Lower leg skin (tissue), 4 donors: ENCODE data around the gene OR56A3. TPM values are rescaled to one million over a fixed set of nuclear protein-coding genes. Genes with fewer than 3 reads are reported as not detected.

Experiments used
- DNase-seq, 2 donors: peaks; one replicate each; pipeline ENCODE4 v3.0.0-alpha.2; 2019; ENCODE audit warnings: low spot score in 2 of 2
- H3K4me3 ChIP-seq: fragments of 200-600 bp; sonication (generic); 2 replicates; pipeline ENCODE4 v1.5.1; 2017; ENCODE audit warnings: mild to moderate bottlenecking, low read depth; ENCODE audit not compliant: poor library complexity, severe bottlenecking
- CTCF ChIP-seq, 3 donors: fragments of 450-650 bp; IDR thresholded peaks; one replicate each; pipeline ENCODE4 v1.5.1; 2016; ENCODE audit warnings: antibody characterized with exemption in 3 of 3, mild to moderate bottlenecking in 3 of 3, moderate library complexity in 2 of 3
- POLR2A ChIP-seq, 2 donors: fragments of 450-650 bp; IDR thresholded peaks; one replicate each; pipeline ENCODE4 v1.6.1; 2016 to 2017; ENCODE audit warnings: antibody characterized with exemption in 2 of 2, mild to moderate bottlenecking in 1 of 2, moderate library complexity in 1 of 2
- WGBS, 2 donors: methylation state at CpG; one replicate each; pipeline ENCODE4 v1.1.5; 2018; 5-methylcytosine and 5-hydroxymethylcytosine counted together
- intact Hi-C: fragments of 100-400 bp; cut with DNase I; formaldehyde crosslinking; loops from one replicate; pipeline ENCODE4 v1.15.0; 2023; ENCODE audit warnings: low total_unique reads
- total RNA-seq, 4 donors: library from RNA; depleted of rRNA; stranded (reverse); fragments of >200 nt; gene quantifications; one replicate each; pipeline ENCODE4 v1.1.0, GENCODE V29; 2016

Gene OR56A3
- total RNA-seq, 4 donors from 2014 or later: not detected

GRCh38 chr11:5983443-5983842 is 41.4 kb downstream of the OR56A3 start:
- H3K4me3 ChIP-seq: no peak overlapping the region
- 55 to 58% methylated on average over 1 of the region's 1 CpG for WGBS, 2 donors
- no peak for DNase-seq
- TF ChIP-seq POLR2A (IDR thresholded peaks at IDR 0.05): no peak
- TF ChIP-seq CTCF (IDR thresholded peaks at IDR 0.05): no peak
- intact Hi-C loops: no loop called here

- WGBS, 2 donors: 47 to 67% methylated on average over 1 of the region's 1 CpG
- TF ChIP-seq CTCF (IDR thresholded peaks at IDR 0.05) (no peak), POLR2A (IDR thresholded peaks at IDR 0.05) (no peak)
- DNase-seq: no peak
- no peak within 1 kb of the TSS for H3K4me3 ChIP-seq
- intact Hi-C loops: no loop called here
Measured at GRCh38 chr11:5986885-5987284, 44.8 kb downstream of the OR56A3 start, which contains the start of gene OR52L1. Gene OR52L1, minus strand, starts transcription at chr11:5986985. Its CDS starts 55 bp downstream, at chr11:5986930.

GRCh38 chr11:5989203-5989602 is 47.2 kb downstream of the OR56A3 start:
- 81 to 84% methylated on average over 4 of the region's 4 CpGs for WGBS, 2 donors
- DNase-seq: no peak
- TF ChIP-seq CTCF (IDR thresholded peaks at IDR 0.05) (no peak), POLR2A (IDR thresholded peaks at IDR 0.05) (no peak)
- intact Hi-C loops: no loop called here
- H3K4me3 ChIP-seq: no peak overlapping the region

- intact Hi-C loops: no loop called here
Measured at GRCh38 chr11:5992150-5992549, 50.1 kb downstream of the OR56A3 start.

GRCh38 chr11:5992604-5993251 is 50.7 kb downstream of the OR56A3 start:
- no peak overlapping the region for H3K4me3 ChIP-seq
- TF ChIP-seq CTCF (IDR thresholded peaks at IDR 0.05) (no peak), POLR2A (IDR thresholded peaks at IDR 0.05) (no peak)
- intact Hi-C loops: no loop called here
- no peak for DNase-seq
- WGBS, 2 donors: 52 to 54% methylated on average over 3 of the region's 3 CpGs

More at GRCh38 chr11:5992150-5992549, 50.1 kb downstream of the OR56A3 start:
- WGBS, 2 donors: 64 to 65% methylated on average over 3 of the region's 3 CpGs
- no peak for TF ChIP-seq CTCF (IDR thresholded peaks at IDR 0.05)
- TF ChIP-seq POLR2A (IDR thresholded peaks at IDR 0.05): no peak
- H3K4me3 ChIP-seq: no peak overlapping the region
- DNase-seq: no peak

- intact Hi-C loops: no loop called here
- H3K4me3 ChIP-seq: no peak overlapping the region
- TF ChIP-seq POLR2A (IDR thresholded peaks at IDR 0.05) (no peak), CTCF (IDR thresholded peaks at IDR 0.05) (no peak)
- no peak for DNase-seq
- WGBS, 2 donors: 84 to 93% methylated on average over 12 to 14 of the region's 14 CpGs
Measured at GRCh38 chr11:5994791-5995190, 52.7 kb downstream of the OR56A3 start.
